MV-4-11 (cell line): ENCODE data around the gene COL2A1.
"Not testable (repeated sequence)": the region's sequence is repeated elsewhere in the genome, so short reads cannot be mapped to it uniquely, and the experiment has no call there.

Experiments used
- DNase-seq: peaks from one replicate; lab custom pipeline; 2025; lab: John Stamatoyannopoulos, UW

Gene COL2A1

DNA sequence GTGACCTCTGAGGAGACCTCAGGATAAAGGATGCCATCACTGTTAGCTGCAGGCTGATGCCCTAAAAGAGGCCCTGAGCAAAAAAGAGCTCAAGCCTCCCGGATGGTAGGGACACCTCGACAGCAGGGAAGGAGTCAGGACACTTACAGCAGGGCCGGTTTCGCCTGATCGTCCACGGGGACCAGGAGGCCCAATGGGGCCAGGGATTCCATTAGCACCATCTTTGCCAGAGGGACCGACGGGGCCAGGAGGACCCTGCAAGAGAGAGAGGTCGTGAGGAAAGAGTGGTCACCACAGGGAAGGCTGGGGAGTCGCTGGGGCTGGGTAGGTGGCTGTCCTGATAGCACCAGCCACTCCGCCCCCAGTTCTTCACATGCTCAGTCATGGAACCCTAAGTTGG is 28.5 kb downstream of the COL2A1 start:
- DNase-seq: no peak

DNA sequence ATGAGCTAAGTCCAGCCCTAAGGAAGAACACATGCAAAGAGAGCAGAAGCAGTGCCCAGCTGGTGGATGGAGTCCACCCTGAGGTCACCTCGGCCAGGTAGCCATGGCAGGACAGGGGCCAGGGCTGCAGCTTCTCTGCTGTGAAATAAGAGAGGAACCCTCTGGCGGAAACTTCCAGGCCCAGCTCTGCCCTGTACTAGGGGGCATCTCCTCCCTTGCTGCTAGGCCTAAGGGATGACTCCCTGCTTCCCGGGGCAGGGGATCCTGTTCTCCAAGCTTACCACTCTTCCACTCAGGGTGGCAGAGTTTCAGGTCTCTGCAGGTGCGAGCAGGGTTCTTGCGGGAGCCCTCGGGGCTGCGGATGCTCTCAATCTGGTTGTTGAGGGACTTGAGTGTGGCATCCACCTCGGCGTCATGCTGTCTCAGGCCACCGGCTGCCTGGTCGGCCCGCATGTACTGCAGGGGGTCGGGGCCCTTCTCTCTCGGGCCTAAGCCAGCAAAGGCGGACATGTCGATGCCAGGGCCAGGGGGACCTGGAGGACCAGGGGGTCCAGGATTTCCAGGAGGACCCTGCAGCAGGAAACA is 29.1 kb downstream of the COL2A1 start:
- DNase-seq: no peak

DNA sequence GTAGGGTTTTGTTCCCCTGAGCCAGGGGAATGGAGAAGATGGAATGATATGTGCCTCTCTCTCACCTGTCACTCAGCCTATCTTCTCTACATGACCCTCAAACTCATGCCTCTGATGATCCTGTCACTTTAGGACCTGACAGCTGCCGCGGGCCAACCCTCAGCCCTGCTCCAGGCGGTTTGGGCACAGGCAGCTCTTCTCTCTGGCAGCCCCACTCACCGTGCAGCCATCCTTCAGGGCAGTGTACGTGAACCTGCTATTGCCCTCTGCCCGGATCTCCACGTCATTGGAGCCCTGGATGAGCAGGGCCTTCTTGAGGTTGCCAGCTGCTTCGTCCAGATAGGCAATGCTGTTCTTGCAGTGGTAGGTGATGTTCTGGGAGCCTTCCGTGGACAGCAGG is 30.4 kb downstream of the COL2A1 start:
- DNase-seq: no peak

DNA sequence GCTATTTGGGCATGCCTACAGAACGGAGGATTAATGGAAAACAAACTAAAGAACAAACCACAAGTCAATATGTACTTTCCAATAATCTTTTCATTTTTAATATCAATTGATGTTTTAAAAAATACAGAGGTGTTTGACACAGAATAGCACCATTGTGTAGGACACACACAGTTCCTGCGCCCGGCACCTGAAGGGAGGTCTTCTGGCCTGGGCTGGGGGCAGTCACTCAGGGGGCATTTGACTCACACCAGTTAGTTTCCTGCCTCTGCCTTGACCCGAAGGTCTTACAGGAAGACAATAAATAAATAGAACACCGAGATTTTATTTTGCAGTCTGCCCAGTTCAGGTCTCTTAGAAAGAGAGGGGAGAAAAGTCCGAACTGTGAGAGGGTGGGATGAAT is 31.4 kb downstream of the COL2A1 start:
- no peak for DNase-seq

DNA sequence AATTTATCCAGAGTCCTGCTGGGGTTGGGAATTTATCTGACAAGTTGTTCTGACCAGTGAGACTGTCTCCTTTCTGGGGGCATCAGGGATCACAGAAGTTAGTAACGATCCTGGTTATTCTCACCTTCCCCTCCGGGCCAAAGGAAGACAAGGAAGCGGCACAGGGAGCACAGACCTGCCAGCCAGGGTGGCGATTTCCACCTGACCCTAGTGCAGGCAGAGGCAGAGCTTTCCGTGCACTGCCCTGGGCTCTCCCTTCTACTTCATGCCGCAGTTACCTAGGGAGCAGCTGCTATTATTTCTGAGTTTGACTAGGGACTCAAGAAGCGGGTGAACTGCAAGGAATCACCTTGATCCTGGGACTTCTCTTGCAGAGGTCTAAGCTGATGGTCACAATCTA is 33.4 kb downstream of the COL2A1 start:
- DNase-seq: no peak

DNA sequence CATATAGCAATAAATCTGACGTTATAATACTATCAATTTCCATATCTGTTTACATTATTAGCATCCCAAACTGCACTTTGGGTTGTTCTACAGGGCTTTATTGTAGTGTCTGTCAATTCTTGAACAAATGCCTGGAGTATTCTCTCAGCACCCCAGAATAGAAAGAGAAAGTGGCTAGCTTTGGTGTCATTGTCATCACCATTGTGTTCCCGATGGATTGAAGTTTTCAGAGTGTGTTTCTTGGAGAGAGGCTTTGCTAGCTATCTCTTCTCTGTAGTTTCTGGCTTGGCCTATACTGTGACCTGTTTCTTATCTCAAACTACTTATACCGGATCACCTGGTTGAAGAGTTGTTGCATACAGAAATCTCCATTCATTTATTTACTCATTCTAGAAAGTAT is 34.4 kb downstream of the COL2A1 start:
- DNase-seq: no peak

DNA sequence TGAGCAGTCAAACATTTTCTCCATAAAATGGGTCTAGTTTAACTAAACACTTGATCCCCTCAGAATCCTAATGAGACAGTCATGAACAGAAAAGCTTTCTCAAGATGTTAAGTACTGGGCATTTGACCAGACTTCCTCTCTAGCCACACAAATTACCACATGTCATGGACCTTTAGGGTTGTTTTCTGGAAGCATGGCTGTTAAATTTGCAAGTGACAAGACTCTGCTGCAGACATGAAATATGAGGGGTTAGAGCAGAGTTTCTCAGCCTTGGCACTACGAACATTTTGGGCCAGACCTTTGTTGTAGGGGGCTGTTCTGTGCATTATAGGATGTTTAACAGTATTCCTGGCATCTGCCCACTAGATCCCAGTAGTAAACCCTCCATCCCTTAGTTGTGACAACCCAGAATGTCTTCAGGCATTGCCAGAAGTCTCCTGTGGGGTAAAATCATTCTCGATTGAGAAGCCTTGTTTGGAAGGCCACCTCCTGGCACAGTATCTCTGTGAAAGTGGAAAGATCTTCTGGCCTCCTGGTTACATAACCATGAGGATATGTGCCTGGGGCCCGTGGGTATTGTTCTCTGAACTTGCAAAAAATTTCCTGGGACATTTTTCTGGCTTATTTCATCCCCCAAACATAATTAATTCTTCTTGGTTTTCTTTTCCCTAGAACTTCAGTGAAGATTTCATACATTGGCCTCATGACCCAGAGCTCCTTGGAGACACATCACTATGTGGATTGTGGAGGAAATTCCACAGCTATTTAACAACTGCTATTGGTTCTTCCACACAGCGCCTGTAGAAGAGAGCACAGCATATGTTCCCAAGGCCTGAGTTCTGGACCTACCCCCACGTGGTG is 36.6 kb downstream of the COL2A1 start:
- no peak for DNase-seq

- no peak for DNase-seq
Measured at GRCh38 chr12:47965581-47965980, 38.7 kb downstream of the COL2A1 start.

DNA sequence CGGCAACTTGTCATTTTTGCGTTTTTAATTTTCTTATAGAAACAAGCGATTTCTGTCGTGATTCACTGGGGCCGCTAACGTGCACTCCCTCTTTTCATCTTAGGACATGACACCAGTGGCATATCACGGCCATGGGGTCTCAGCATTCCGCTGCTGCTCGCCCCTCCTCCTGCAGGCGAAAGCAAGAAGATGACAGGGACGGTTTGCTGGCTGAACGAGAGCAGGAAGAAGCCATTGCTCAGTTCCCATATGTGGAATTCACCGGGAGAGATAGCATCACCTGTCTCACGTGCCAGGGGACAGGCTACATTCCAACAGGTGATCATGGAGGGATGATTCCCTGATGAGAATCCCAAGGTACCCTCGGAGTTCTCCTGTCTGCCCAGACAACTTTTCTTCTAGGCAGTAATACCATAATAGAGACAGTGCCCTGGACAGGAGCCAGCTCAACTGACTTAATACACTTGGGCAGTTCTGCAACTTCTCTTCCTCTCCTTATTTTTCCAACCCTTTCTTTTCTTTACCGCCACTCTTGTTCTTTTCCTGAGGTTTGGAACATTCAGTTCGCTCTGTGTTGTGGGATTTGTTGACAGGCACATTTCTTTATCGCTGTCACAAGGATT is 40.1 kb downstream of the COL2A1 start:
- peak; percentile 3 for DNase-seq

- DNase-seq: peak; percentile 78
Measured at GRCh38 chr12:47963340-47964040, 40.8 kb downstream of the COL2A1 start, which contains the start of gene TMEM106C. TSS of gene TMEM106C (plus strand) at chr12:47963596. CDS start at chr12:47964237, 641 bp downstream.

DNA sequence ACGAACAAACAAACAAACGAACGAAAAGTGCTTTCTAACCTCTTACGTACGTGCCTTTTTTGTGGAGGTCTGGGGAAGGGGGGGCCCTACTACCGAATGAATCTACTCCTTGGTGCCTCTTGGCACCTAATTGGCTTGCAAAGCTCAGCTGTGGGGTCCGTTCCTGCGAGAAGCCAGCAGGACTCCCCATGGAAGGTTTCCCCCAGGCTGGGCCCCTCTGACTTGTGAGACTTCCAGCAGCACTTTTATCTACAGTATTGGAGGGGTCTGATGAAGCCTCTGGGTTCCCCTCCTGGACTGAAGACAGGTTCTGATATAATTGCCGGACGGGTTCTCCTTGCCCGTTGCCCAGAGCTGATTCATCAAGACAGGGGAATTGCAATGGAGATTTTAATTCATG is 42.1 kb downstream of the COL2A1 start:
- DNase-seq: no peak

DNA sequence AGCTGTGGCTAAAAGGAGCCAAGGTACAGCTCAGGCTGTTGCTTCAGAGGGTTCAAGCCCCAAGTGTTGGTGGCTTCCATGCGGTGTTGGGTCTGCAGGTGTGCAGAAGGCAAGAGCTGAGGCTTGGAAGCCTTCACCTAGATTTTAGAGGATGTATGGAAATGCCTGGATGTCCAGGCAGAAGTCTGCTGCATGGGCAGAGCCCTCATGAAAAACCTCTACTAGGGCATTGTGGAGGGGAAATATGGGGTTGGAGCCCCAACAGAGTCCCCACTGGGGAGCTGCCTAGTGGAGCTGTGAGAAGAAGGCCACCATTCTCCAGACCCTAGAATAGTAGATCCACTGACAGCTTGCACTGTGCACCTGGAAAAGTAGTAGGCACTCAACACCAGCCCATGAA is 46.6 kb downstream of the COL2A1 start:
- not testable (repeated sequence) for DNase-seq

DNA sequence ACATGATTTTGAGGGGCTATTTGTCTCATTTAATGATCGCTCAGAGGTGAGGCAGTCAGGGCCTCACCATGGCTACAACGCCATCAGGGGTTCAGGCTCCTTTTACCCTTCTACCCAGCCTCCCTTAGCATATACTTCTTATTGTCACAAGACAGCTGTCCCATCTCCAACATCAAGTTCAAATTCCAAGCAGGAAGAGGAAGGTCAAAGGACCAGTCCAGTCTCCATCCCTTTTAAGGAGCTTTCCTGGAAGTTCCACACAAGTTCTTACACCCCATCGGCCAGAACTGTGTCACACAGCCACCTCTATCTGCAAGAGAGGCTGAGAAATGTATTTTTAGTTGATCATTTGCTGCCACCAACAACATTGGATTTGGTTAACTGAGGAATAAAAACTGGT is 49.2 kb downstream of the COL2A1 start:
- no peak for DNase-seq

DNA sequence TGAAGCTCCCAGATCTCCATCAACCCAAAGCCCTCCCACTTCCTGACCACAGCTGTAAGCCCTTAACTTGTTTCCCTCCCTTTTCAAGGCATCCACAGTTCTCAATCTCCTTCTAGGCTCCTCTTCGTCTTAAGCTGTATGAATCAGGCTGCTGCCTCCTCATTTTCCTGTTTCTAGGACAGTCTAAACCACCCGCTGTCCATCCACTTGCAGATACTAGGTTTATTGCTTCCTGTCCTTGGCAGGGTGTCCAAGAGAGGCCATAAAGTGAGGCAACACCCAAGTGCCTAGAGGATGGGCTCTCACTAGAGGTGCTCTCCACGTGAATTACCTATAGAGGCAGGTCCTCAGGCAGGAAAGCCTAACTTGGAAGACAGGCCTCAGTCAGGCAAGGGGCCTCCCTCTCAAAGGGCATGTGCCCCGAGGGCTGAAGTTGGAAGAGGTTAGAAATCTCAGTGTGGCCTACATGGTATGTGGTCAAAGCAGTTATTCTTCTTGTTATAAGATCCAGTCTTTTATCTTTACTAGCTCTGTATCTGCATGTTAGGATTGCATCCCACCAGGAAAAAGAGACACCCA is 49.7 kb downstream of the COL2A1 start:
- DNase-seq: no peak

- DNase-seq: no peak
Measured at GRCh38 chr12:47954058-47954457, 50.2 kb downstream of the COL2A1 start.

DNA sequence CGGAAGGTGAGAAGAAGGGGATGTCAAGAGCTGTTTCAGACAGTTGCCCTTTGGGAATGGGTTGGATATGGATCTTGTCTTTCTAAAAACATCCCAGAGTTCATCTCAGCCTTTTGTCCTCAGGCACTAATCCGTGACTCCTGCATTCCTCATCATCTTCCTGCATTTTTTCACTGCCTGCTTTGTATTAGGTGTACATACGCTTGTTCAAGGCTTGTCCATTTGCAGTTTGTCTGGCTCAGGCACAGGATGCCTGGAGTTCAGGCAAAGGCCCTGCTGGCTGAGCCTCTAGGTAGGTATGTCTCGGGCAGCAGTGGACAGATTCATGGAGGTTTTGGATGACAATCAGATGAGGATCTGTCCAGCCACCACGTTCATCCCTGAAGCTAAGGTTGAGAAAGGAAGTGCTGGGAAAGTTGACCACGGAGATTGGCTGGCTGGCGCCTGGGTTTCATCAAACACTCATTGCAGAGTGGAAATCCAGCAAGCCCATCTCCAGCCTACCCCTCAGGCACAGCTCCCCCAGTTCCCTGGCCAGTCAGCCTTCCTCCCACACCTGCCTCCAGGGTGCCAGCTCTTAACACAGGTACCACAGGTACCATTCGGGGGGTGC is 53.3 kb downstream of the COL2A1 start:
- no peak for DNase-seq

DNA sequence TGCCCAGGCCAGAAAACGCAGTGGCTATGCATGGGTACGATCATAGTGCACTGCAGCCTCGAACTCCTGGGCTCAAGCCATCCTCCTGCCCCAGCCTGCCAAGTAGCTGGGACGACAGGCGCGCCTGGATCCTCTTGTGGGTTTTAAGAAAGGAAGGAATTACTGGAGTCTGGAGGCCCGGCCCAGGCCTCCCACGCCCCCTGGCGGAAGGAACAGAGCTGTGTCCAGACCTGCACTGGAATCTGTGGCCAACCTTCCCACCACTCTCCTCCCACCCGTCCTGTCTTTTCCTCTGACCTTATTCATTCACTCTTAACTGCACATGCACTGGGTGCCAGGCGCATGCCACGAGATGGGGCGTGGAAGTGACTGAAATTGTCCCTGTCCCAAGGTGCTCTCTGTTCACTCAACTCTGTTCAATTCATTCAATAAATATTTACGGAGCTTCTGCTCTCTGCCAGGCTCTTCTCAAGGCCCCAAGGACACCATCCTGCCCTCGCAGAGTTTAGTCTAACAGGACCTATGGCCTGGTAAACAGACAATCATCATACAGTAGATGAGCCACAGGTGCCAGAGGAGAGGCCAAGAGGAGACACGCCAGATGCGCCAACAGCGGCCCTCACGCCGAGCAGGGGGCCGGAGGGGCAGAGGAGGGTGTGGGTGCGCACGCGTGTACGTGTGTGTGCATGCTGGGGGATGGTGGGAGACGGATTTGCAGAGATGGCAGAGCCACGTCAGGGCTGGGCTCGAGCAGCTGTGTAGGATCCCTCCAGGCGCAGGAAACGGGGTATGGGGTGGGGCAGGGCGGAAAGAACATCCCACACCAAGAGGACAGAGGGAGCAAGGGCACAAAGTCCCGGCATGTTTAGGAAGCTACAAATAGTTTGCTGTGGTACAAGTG is 54.6 kb downstream of the COL2A1 start:
- DNase-seq: peak; percentile 51

- DNase-seq: no peak
Measured at GRCh38 chr12:47947341-47947740, 56.9 kb downstream of the COL2A1 start.

GRCh38 chr12:47946413-47947323 is 57.6 kb downstream of the COL2A1 start:
- peak; percentile 71 for DNase-seq

DNA sequence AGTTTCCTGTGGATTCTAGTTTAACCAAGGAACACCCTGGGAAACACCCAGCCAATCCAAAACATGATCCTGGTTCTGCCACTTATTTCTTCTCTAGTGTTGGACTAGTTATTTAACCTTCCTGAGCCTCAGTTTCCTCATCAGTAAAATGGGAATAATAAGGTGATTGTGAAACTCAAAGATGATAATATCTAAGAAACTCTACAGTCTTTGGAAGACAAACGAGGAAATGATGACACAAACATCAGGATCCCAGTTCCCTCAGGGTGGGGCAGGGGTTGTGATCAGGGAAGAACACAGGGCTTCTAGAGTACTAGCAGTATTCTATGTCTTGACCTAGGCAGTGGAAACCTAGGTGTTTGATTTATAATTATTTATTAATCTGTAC is 58.9 kb downstream of the COL2A1 start:
- DNase-seq: no peak
